Panc1 (cell line): Measurements from ENCODE around the gene CYP27C1.

Experiments
- CTCF ChIP-seq: fragments of 450-650 bp; IDR thresholded peaks from 2 replicates; pipeline ENCODE4 v1.5.1; 2017; ENCODE audit warnings: mild to moderate bottlenecking
- POLR2AphosphoS5 ChIP-seq: IDR thresholded peaks from 2 replicates; pipeline ENCODE4 v1.6.1; 2012; ENCODE audit warnings: mild to moderate bottlenecking, low read depth, low read length, moderate library complexity
- TCF7L2 ChIP-seq: IDR thresholded peaks from 2 replicates; pipeline ENCODE4 v1.6.1; 2011; ENCODE audit warnings: mild to moderate bottlenecking, low read depth, low read length, inconsistent platforms

GRCh38 chr2:127255721-127256120 is 35.6 kb upstream of the CYP27C1 start:
- TF ChIP-seq POLR2AphosphoS5 (no peak), CTCF (no peak), TCF7L2 (no peak)
